Measurements from ENCODE around the gene CTPS1. TPM values are rescaled to one million over a fixed set of nuclear protein-coding genes. Genes with fewer than 3 reads are reported as not detected.
A peak's percentile ranks its signal among the peaks of the same experiment; 100 is the strongest.

Gene CTPS1
- total RNA-seq, 1 donor from 2014 or later: 43.0 TPM

- no peak for ATAC-seq (ENCODE audit: low read depth)
- DNase-seq: no peak
- intact Hi-C loops (cut with micrococcal nuclease): no loop called here
- Mint-ChIP-seq H3K36me3 (ENCODE audit: low read depth) (peaks cover 63% of the 10 kb centered on the region), H3K27ac (no peak overlapping the region), H3K27me3 (no peaks in the 10 kb centered on the region), H3K4me3 (no peak overlapping the region), H3K4me1 (peaks cover 25% of the 10 kb centered on the region), H3K9me3 (no peaks in the 10 kb centered on the region)
- TF ChIP-seq CTCF (IDR thresholded peaks at IDR 0.05): no peak
- POLR2A ChIA-PET: no interaction called here
- CTCF ChIA-PET: no interaction called here
Observed at GRCh38 chr1:41013024-41013423, 33.5 kb downstream of the CTPS1 start.

- DNase-seq (no peak), ATAC-seq (ENCODE audit: low read depth) (no peak)
- POLR2A ChIA-PET: interaction anchor here (1.2 kb wide), 1 partner anchor 9 kb away, joined by 3 read pairs; no protein-coding TSS in a partner anchor
- CTCF ChIA-PET: no interaction called here
- H3K9me3 Mint-ChIP-seq: no peaks in the 10 kb centered on the region
- peaks cover 55% of the 10 kb centered on the region for H3K36me3 Mint-ChIP-seq (ENCODE audit: low read depth)
- intact Hi-C loops (cut with micrococcal nuclease): no loop called here
- TF ChIP-seq CTCF (IDR thresholded peaks at IDR 0.05): no peak
- no peak overlapping the region for H3K27ac Mint-ChIP-seq
- no peaks in the 10 kb centered on the region for H3K27me3 Mint-ChIP-seq
- H3K4me1 Mint-ChIP-seq: peaks cover 25% of the 10 kb centered on the region
- H3K4me3 Mint-ChIP-seq: no peak overlapping the region
Observed at GRCh38 chr1:41013796-41014195, 34.3 kb downstream of the CTPS1 start.

GRCh38 chr1:41014871-41015270, 35.4 kb downstream of the CTPS1 start:
- no peaks in the 10 kb centered on the region for H3K27me3 Mint-ChIP-seq

GRCh38 chr1:41015281-41015896, 35.9 kb downstream of the CTPS1 start:
- Mint-ChIP-seq H3K9me3 (no peaks in the 10 kb centered on the region), H3K27ac (no peak overlapping the region), H3K4me1 (peaks cover 32% of the 10 kb centered on the region), H3K36me3 (ENCODE audit: low read depth) (peaks cover 43% of the 10 kb centered on the region), H3K4me3 (no peak overlapping the region), H3K27me3 (no peaks in the 10 kb centered on the region)
- DNase-seq (no peak), ATAC-seq (ENCODE audit: low read depth) (no peak)
- no peak for TF ChIP-seq CTCF (IDR thresholded peaks at IDR 0.05)
- intact Hi-C loops (cut with micrococcal nuclease): no loop called here
- ChIA-PET POLR2A (no interaction called here), CTCF (interaction anchor here (0.6 kb wide), 1 partner anchor 12 kb away, joined by 3 read pairs; no protein-coding TSS in a partner anchor)

More at GRCh38 chr1:41014871-41015270, 35.4 kb downstream of the CTPS1 start:
- POLR2A ChIA-PET: no interaction called here
- H3K27ac Mint-ChIP-seq: peak overlapping the region; percentile 20
- CTCF ChIA-PET: interaction anchor here (0.6 kb wide), 1 partner anchor 11 kb away, joined by 3 read pairs; no protein-coding TSS in a partner anchor
- H3K9me3 Mint-ChIP-seq: no peaks in the 10 kb centered on the region
- TF ChIP-seq CTCF (IDR thresholded peaks at IDR 0.05): no peak
- intact Hi-C loops (cut with micrococcal nuclease): no loop called here
- H3K4me1 Mint-ChIP-seq: peaks cover 32% of the 10 kb centered on the region
- ATAC-seq (ENCODE audit: low read depth): no peak
- H3K4me3 Mint-ChIP-seq: no peak overlapping the region
- peaks cover 49% of the 10 kb centered on the region for H3K36me3 Mint-ChIP-seq (ENCODE audit: low read depth)
- DNase-seq: no peak

GRCh38 chr1:41015897-41016470, 36.5 kb downstream of the CTPS1 start:
- no peaks in the 10 kb centered on the region for H3K27me3 Mint-ChIP-seq
- CTCF ChIA-PET: no interaction called here
- POLR2A ChIA-PET: no interaction called here
- H3K27ac Mint-ChIP-seq: peak overlapping the region; percentile 18
- H3K4me1 Mint-ChIP-seq: peaks cover 32% of the 10 kb centered on the region
- H3K36me3 Mint-ChIP-seq (ENCODE audit: low read depth): peaks cover 37% of the 10 kb centered on the region
- ATAC-seq (ENCODE audit: low read depth) (peak; percentile 10), DNase-seq (no peak)
- no peaks in the 10 kb centered on the region for H3K9me3 Mint-ChIP-seq
- intact Hi-C loops (cut with micrococcal nuclease): no loop called here
- no peak for TF ChIP-seq CTCF (IDR thresholded peaks at IDR 0.05)
- no peak overlapping the region for H3K4me3 Mint-ChIP-seq

Measured in activated B cell treated with CpG ODN at 0.5 μM for 24 hours (primary cell).